HCT116 (cell line): ENCODE data around the gene RAPGEF1. TPM values are rescaled to one million over a fixed set of nuclear protein-coding genes. Genes with fewer than 3 reads are reported as not detected.

Source experiments
- ATAC-seq: fragments of 200-7000 bp; cut with Tn5 transposase; 2 replicates; pipeline ENCODE4 v1.9.1; 2020; ENCODE audit warnings: mild to moderate bottlenecking, moderate library complexity
- BruUV-seq: library from RNA; stranded (reverse); fragments of 400-500 nt; replicated peaks from 2 replicates; lab custom pipeline; 2021; lab: Mats Ljungman, UMichigan
- CTCF ChIA-PET: fragments of 300-600 bp; sonication (Branson Sonifier 250); formaldehyde crosslinking; loops from one replicate; lab custom pipeline; 2021; ENCODE audit warnings: antibody characterized with exemption; lab: Charles Lee
- POLR2A ChIA-PET: fragments of 300-600, 350-600 bp; sonication (Branson Sonifier 250); formaldehyde crosslinking; loops from one replicate; lab custom pipeline; 2021; ENCODE audit warnings: antibody characterized with exemption; lab: Charles Lee
- RAD21 ChIA-PET, 2 experiments: fragments of 300-600 bp; sonication (Branson Sonifier 250); formaldehyde crosslinking; loops; one replicate each; lab custom pipeline; 2023; ENCODE audit warnings: low total read pairs in 2 of 2; ENCODE audit not compliant: uncharacterized antibody in 2 of 2, unreplicated experiment in 2 of 2, low non-redundant PET in 1 of 2; lab: Charles Lee
- DNase-seq: peaks from one replicate; pipeline ENCODE4 v3.0.0-alpha.2; 2010; ENCODE audit warnings: low read depth, low spot score
- H2AFZ ChIP-seq: fragments of 200-600 bp; shearing (Covaris generic), sonication (generic); 2 replicates; pipeline ENCODE4 v1.6.1; 2017; ENCODE audit warnings: low read depth, mixed run types, mixed read lengths, antibody characterized with exemption, low read length; ENCODE audit not compliant: poor library complexity, severe bottlenecking
- H3K27ac ChIP-seq: 2 replicates; pipeline ENCODE4 v1.5.1; 2012; ENCODE audit warnings: low read depth, low read length
- H3K27me3 ChIP-seq: fragments of 200-600 bp; sonication (generic); 2 replicates; pipeline ENCODE4 v1.6.1; 2016; ENCODE audit warnings: mixed run types, low read length, mixed read lengths; ENCODE audit not compliant: insufficient read depth
- H3K36me3 ChIP-seq, 2 experiments: fragments of 200-500 bp in 1 of 2; fragments of 200-600 bp in 1 of 2; sonication (Bioruptor generic) in 1 of 2; sonication (generic) in 1 of 2; 2 replicates each; pipeline versions ENCODE4 v1.5.1 to v1.6.1; 2014 to 2016; ENCODE audit warnings: low read length in 2 of 2, inconsistent platforms in 1 of 2, mixed read lengths in 1 of 2, mixed run types in 1 of 2; ENCODE audit not compliant: insufficient read depth in 2 of 2, control insufficient read depth in 1 of 2
- H3K4me1 ChIP-seq, 2 experiments: fragments of 200-600 bp in 1 of 2; sonication (generic) in 1 of 2; 2 replicates each; pipeline versions ENCODE4 v1.5.1 to v1.6.1; 2012 to 2017; ENCODE audit warnings: low read length in 2 of 2, inconsistent platforms in 1 of 2, mild to moderate bottlenecking in 1 of 2, mixed read lengths in 1 of 2, mixed run types in 1 of 2, moderate library complexity in 1 of 2; ENCODE audit not compliant: insufficient read depth in 2 of 2, control insufficient read depth in 1 of 2
- H3K4me2 ChIP-seq: fragments of 200-600 bp; sonication (generic); 2 replicates; pipeline ENCODE4 v1.6.1; 2017; ENCODE audit warnings: mixed run types, low read length, mixed read lengths
- H3K4me3 ChIP-seq, 2 experiments: fragments of 200-600 bp in 1 of 2; sonication (generic) in 1 of 2; replicated peaks in 1 of 2; 2 replicates each; pipeline ENCODE4 v1.5.1; 2011 to 2016; ENCODE audit warnings: low read length in 2 of 2, control low read depth in 1 of 2, low read depth in 1 of 2, mild to moderate bottlenecking in 1 of 2, mixed read lengths in 1 of 2, mixed run types in 1 of 2
- H3K79me2 ChIP-seq: fragments of 200-600 bp; sonication (generic); 2 replicates; pipeline ENCODE4 v1.6.1; 2017; ENCODE audit warnings: mild to moderate bottlenecking, mixed run types, low read length, moderate library complexity, mixed read lengths; ENCODE audit not compliant: insufficient read depth
- H3K9ac ChIP-seq: fragments of 200-600 bp; sonication (generic); 2 replicates; pipeline ENCODE4 v1.6.1; 2016; ENCODE audit warnings: low read length, mixed read lengths
- H3K9me2 ChIP-seq: fragments of 200-600 bp; sonication (generic), shearing (Covaris generic); 2 replicates; pipeline ENCODE4 v1.6.1; 2017; ENCODE audit warnings: mixed run types, mild to moderate bottlenecking, moderate library complexity; ENCODE audit not compliant: insufficient read depth
- H3K9me3 ChIP-seq, 2 experiments: fragments of 200-500 bp in 1 of 2; fragments of 200-600 bp in 1 of 2; sonication (Bioruptor generic) in 1 of 2; sonication (generic) in 1 of 2; 2 replicates each; pipeline ENCODE4 v1.6.1; 2014 to 2017; ENCODE audit warnings: low read length in 2 of 2, mixed read lengths in 2 of 2, inconsistent platforms in 1 of 2, low read depth in 1 of 2, mild to moderate bottlenecking in 1 of 2, mixed run types in 1 of 2, moderate library complexity in 1 of 2; ENCODE audit not compliant: control insufficient read depth in 1 of 2, insufficient read depth in 1 of 2
- H4K20me1 ChIP-seq: fragments of 200-600 bp; sonication (generic), shearing (Covaris generic); 2 replicates; pipeline ENCODE4 v1.6.1; 2017; ENCODE audit warnings: mixed run types, mild to moderate bottlenecking, moderate library complexity; ENCODE audit not compliant: insufficient read depth
- ATF3 ChIP-seq: IDR thresholded peaks from 2 replicates; pipeline ENCODE4 v1.6.1; 2012
- CBX3 ChIP-seq: IDR thresholded peaks from 2 replicates; pipeline ENCODE4 v1.6.1; 2012; ENCODE audit warnings: low read depth
- EGR1 ChIP-seq: IDR thresholded peaks from 2 replicates; pipeline ENCODE4 v1.6.1; 2012; ENCODE audit warnings: low read depth
- ELF1 ChIP-seq: IDR thresholded peaks from 2 replicates; pipeline ENCODE4 v1.6.1; 2012; ENCODE audit warnings: low read depth, borderline replicate concordance
- EZH2 ChIP-seq: fragments of 200-600 bp; sonication (generic); IDR thresholded peaks from 2 replicates; pipeline ENCODE4 v1.6.1; 2017; ENCODE audit warnings: antibody characterized with exemption, mixed run types
- EZH2phosphoT487 ChIP-seq: fragments of 200-600 bp; IDR thresholded peaks from 2 replicates; pipeline ENCODE4 v1.6.1; 2018; ENCODE audit warnings: antibody characterized with exemption, borderline replicate concordance
- FOSL1 ChIP-seq: IDR thresholded peaks from 2 replicates; pipeline ENCODE4 v1.6.1; 2012; ENCODE audit warnings: low read depth
- MAX ChIP-seq: IDR thresholded peaks from 2 replicates; pipeline ENCODE4 v1.6.1; 2012
- POLR2AphosphoS5 ChIP-seq: IDR thresholded peaks from 2 replicates; pipeline ENCODE4 v1.6.1; 2011; ENCODE audit warnings: mild to moderate bottlenecking, low read depth, low read length, moderate library complexity
- RAD21 ChIP-seq: IDR thresholded peaks from 2 replicates; pipeline ENCODE4 v1.6.1; 2012; ENCODE audit warnings: low read depth, mild to moderate bottlenecking
- REST ChIP-seq: IDR thresholded peaks from 2 replicates; pipeline ENCODE4 v1.6.1; 2012; ENCODE audit warnings: low read depth
- SRF ChIP-seq: IDR thresholded peaks from 2 replicates; pipeline ENCODE4 v1.6.1; 2012; ENCODE audit warnings: low read depth
- TCF7L2 ChIP-seq: IDR thresholded peaks from 2 replicates; pipeline ENCODE4 v1.7.0; 2011; ENCODE audit warnings: borderline replicate concordance, inconsistent platforms; ENCODE audit not compliant: insufficient read depth, insufficient read length; ENCODE audit errors: extremely low read depth
- YY1 ChIP-seq: IDR thresholded peaks from 2 replicates; pipeline ENCODE4 v1.6.1; 2011; ENCODE audit warnings: low read length, low read depth, moderate library complexity, mild to moderate bottlenecking; ENCODE audit not compliant: insufficient replicate concordance; ENCODE audit errors: extremely low read depth
- ZFX ChIP-seq: fragments of 450-650 bp; IDR thresholded peaks from 2 replicates; pipeline ENCODE4 v1.6.1; 2017
- ZNF274 ChIP-seq: fragments of 200-500 bp; sonication (Bioruptor generic); IDR thresholded peaks from 2 replicates; pipeline ENCODE4 v1.6.1; 2014; ENCODE audit warnings: mild to moderate bottlenecking, low read depth, low read length, inconsistent platforms
- intact Hi-C: fragments of 100-400 bp; cut with micrococcal nuclease; formaldehyde crosslinking; loops from 2 replicates; pipeline ENCODE4 v1.10.0; 2022
- total RNA-seq: library from RNA; stranded (reverse); gene quantifications from one replicate; pipeline ENCODE4 v1.2.1, GENCODE V29; 2021; ENCODE audit not compliant: unreplicated experiment
- TF ChIP-seq, protein P1 (sequence below): IDR thresholded peaks from 2 replicates; pipeline ENCODE4 v1.6.1; 2011; ENCODE audit warnings: mild to moderate bottlenecking, low read length, moderate library complexity; ENCODE audit not compliant: insufficient replicate concordance; ENCODE audit errors: extremely low read depth
- TF ChIP-seq, protein P2 (sequence below), 3 experiments: fragments of 200-600 bp in 1 of 3; sonication (generic) in 1 of 3; IDR thresholded peaks in 2 of 3; conservative IDR thresholded peaks in 1 of 3; 2 replicates each; pipeline ENCODE4 v1.5.1; 2012 to 2017; ENCODE audit warnings: low read depth in 2 of 3, low read length in 2 of 3, antibody characterized with exemption in 1 of 3, borderline replicate concordance in 1 of 3, control low read depth in 1 of 3, mild to moderate bottlenecking in 1 of 3, mixed read lengths in 1 of 3, mixed run types in 1 of 3, moderate library complexity in 1 of 3; ENCODE audit not compliant: insufficient read depth in 1 of 3

Gene RAPGEF1
- total RNA-seq, 1 experiment from 2014 or later: 43.0 TPM

DNA sequence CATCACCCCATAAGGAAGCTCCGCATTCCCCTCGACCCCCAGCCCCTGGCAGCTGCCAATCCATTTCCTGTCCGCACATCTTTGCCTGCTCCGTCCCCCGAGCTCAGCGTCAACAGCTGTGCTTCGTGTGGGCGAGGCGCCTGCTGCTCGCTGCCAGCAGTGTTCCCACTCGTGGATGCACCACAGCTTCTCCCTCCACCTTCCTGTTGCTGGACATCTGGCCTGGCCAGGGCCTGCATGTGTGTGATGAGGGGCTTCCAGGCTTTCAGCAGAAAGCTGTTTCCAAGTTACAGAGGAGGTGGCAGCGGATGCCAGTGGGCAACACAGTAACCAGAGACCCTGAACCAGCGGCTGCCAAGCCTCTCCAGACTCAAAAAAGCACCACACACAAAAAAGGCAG, 108.6 kb downstream of the RAPGEF1 start:
- H2AFZ ChIP-seq: no peak overlapping the region
- intact Hi-C loops: no loop called here
- H3K4me2 ChIP-seq: no peak overlapping the region
- ChIA-PET POLR2A (no interaction called here), CTCF (no interaction called here), RAD21 (no interaction called here)
- ATAC-seq (no peak), DNase-seq (no peak)
- no peaks in the 10 kb centered on the region for H3K36me3 ChIP-seq
- H3K9ac ChIP-seq: no peak overlapping the region
- no peaks in the 10 kb centered on the region for H3K79me2 ChIP-seq
- no TSS peak for BruUV-seq
- no peak overlapping the region for H3K27ac ChIP-seq
- no peaks in the 10 kb centered on the region for H4K20me1 ChIP-seq
- no peaks in the 10 kb centered on the region for H3K27me3 ChIP-seq
- H3K9me2 ChIP-seq: no peaks in the 10 kb centered on the region
- H3K9me3 ChIP-seq: no peaks in the 10 kb centered on the region
- H3K4me3 ChIP-seq: no peak overlapping the region
- TF ChIP-seq EZH2 (no peak), MAX (no peak), CBX3 (no peak), ATF3 (no peak), POLR2AphosphoS5 (no peak), EZH2phosphoT487 (no peak), ELF1 (no peak), SRF (no peak), EGR1 (no peak), RAD21 (no peak), FOSL1 (no peak), YY1 (no peak), ZFX (no peak), ZNF274 (no peak), TCF7L2 (no peak), REST (no peak)
- TF ChIP-seq, protein P1, sequence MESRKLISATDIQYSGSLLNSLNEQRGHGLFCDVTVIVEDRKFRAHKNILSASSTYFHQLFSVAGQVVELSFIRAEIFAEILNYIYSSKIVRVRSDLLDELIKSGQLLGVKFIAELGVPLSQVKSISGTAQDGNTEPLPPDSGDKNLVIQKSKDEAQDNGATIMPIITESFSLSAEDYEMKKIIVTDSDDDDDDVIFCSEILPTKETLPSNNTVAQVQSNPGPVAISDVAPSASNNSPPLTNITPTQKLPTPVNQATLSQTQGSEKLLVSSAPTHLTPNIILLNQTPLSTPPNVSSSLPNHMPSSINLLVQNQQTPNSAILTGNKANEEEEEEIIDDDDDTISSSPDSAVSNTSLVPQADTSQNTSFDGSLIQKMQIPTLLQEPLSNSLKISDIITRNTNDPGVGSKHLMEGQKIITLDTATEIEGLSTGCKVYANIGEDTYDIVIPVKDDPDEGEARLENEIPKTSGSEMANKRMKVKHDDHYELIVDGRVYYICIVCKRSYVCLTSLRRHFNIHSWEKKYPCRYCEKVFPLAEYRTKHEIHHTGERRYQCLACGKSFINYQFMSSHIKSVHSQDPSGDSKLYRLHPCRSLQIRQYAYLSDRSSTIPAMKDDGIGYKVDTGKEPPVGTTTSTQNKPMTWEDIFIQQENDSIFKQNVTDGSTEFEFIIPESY: no peak
- TF ChIP-seq, protein P2, sequence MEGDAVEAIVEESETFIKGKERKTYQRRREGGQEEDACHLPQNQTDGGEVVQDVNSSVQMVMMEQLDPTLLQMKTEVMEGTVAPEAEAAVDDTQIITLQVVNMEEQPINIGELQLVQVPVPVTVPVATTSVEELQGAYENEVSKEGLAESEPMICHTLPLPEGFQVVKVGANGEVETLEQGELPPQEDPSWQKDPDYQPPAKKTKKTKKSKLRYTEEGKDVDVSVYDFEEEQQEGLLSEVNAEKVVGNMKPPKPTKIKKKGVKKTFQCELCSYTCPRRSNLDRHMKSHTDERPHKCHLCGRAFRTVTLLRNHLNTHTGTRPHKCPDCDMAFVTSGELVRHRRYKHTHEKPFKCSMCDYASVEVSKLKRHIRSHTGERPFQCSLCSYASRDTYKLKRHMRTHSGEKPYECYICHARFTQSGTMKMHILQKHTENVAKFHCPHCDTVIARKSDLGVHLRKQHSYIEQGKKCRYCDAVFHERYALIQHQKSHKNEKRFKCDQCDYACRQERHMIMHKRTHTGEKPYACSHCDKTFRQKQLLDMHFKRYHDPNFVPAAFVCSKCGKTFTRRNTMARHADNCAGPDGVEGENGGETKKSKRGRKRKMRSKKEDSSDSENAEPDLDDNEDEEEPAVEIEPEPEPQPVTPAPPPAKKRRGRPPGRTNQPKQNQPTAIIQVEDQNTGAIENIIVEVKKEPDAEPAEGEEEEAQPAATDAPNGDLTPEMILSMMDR (IDR thresholded peaks at IDR 0.05 in 2 of 3, conservative IDR thresholded peaks at IDR 0.05 in 1 of 3; ENCODE audit: borderline replicate concordance in 1 of 3, insufficient read depth in 1 of 3, low read depth in 2 of 3, low read length in 2 of 3): no peak
- TF ChIP-seq, all 23 proteins: peak for 0
- H3K4me1 ChIP-seq: peaks cover 12 to 17% of the 10 kb centered on the region in 2 experiments
